DOHH2 (cell line): Measurements from ENCODE around the gene HEATR5A.

ENCODE experiments used
- EZH2phosphoT487 ChIP-seq: fragments of 200-600 bp; sonication (generic); IDR thresholded peaks from 2 replicates; pipeline ENCODE4 v1.6.1; 2017; ENCODE audit warnings: borderline replicate concordance, mild to moderate bottlenecking, antibody characterized with exemption, low read length, moderate library complexity, mixed read lengths
- TF ChIP-seq, protein P1 (sequence below): fragments of 200-600 bp; sonication (generic); IDR thresholded peaks from one replicate; pipeline ENCODE4 v1.5.1; 2014; ENCODE audit warnings: antibody characterized with exemption, mild to moderate bottlenecking, low read depth, low read length; ENCODE audit not compliant: poor library complexity, severe bottlenecking

DNA sequence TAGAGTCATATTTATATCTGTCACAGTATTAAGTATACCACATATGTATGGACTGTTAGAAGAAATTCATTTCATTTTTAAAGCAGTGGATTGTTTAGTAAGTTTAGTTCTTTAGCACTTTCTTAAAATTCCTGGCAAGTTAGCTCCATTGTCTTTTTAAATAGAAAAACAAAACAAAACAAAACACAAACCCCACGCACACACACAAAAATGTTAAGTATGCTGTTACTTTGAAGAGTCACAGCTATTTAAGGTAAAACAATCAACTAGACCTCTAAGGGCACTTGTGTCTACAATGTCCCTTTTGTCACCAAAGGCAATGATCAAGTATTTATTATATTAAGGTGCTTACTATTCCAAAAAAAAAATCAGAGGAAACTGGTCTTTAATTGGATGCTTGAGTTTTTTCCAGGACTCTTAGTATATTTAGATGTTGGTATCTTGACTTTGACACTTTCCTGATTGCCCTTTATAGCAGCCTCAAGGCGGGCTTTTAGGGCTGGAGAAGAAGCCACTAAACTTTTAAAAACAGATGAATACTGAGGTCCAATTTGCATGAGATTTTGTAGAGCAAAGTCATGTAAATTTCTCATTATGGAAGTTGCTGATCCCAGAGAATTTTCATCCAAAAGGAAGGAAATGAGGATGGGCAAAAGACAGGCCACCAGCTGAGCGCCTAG is 127.3 kb downstream of the HEATR5A start:
- TF ChIP-seq, protein P1, sequence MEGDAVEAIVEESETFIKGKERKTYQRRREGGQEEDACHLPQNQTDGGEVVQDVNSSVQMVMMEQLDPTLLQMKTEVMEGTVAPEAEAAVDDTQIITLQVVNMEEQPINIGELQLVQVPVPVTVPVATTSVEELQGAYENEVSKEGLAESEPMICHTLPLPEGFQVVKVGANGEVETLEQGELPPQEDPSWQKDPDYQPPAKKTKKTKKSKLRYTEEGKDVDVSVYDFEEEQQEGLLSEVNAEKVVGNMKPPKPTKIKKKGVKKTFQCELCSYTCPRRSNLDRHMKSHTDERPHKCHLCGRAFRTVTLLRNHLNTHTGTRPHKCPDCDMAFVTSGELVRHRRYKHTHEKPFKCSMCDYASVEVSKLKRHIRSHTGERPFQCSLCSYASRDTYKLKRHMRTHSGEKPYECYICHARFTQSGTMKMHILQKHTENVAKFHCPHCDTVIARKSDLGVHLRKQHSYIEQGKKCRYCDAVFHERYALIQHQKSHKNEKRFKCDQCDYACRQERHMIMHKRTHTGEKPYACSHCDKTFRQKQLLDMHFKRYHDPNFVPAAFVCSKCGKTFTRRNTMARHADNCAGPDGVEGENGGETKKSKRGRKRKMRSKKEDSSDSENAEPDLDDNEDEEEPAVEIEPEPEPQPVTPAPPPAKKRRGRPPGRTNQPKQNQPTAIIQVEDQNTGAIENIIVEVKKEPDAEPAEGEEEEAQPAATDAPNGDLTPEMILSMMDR = no peak
- no peak for TF ChIP-seq EZH2phosphoT487
